BLaER1 (cell line): ENCODE results near the gene PHAX.
"Not testable (repeated sequence)": the region's sequence is repeated elsewhere in the genome, so short reads cannot be mapped to it uniquely, and the experiment has no call there.

Experiments
- H3K27ac ChIP-seq: shearing (Covaris generic); formaldehyde crosslinking; 2 replicates; pipeline ENCODE4 v1.8.1; 2022
- H3K27me3 ChIP-seq: shearing (Covaris generic); formaldehyde crosslinking; 2 replicates; pipeline ENCODE4 v1.8.1; 2022
- H3K36me3 ChIP-seq: shearing (Covaris generic); formaldehyde crosslinking; 2 replicates; pipeline ENCODE4 v1.8.1; 2022
- H3K4me1 ChIP-seq: shearing (Covaris generic); formaldehyde crosslinking; 2 replicates; pipeline ENCODE4 v1.8.1; 2022
- H3K4me2 ChIP-seq: shearing (Covaris generic); formaldehyde crosslinking; 2 replicates; pipeline ENCODE4 v1.8.1; 2022
- H3K4me3 ChIP-seq: shearing (Covaris generic); formaldehyde crosslinking; 2 replicates; pipeline ENCODE4 v1.8.1; 2022
- H3K9ac ChIP-seq: shearing (Covaris generic); formaldehyde crosslinking; 2 replicates; pipeline ENCODE4 v1.8.1; 2022
- H3K9me3 ChIP-seq: shearing (Covaris generic); formaldehyde crosslinking; 2 replicates; pipeline ENCODE4 v1.8.1; 2022
- H4K20me1 ChIP-seq: shearing (Covaris generic); formaldehyde crosslinking; 2 replicates; pipeline ENCODE4 v1.8.1; 2022
- Cebpa-rat ChIP-seq: shearing (Covaris generic); IDR thresholded peaks from 2 replicates; pipeline ENCODE4 v1.8.1; 2022

The PHAX gene

GRCh38 chr5:126583761-126584160 lies 17.0 kb upstream of the PHAX start:
- H3K4me2 ChIP-seq = no peak overlapping the region
- no peak overlapping the region for H3K9ac ChIP-seq
- H3K36me3 ChIP-seq = peaks cover 23% of the 10 kb centered on the region
- H3K27me3 ChIP-seq = no peaks in the 10 kb centered on the region
- 0 out of 2 replicates have a peak, but pooled peaks cover under 1% of the 10 kb centered on the region for H3K9me3 ChIP-seq
- H3K4me3 ChIP-seq = no peak overlapping the region
- H3K27ac ChIP-seq = no peak overlapping the region
- no peaks in the 10 kb centered on the region for H4K20me1 ChIP-seq
- no peak for TF ChIP-seq Cebpa-rat
- H3K4me1 ChIP-seq = no peaks in the 10 kb centered on the region

GRCh38 chr5:126587551-126588390 lies 13.0 kb upstream of the PHAX start:
- no peak overlapping the region for H3K9ac ChIP-seq

DNA sequence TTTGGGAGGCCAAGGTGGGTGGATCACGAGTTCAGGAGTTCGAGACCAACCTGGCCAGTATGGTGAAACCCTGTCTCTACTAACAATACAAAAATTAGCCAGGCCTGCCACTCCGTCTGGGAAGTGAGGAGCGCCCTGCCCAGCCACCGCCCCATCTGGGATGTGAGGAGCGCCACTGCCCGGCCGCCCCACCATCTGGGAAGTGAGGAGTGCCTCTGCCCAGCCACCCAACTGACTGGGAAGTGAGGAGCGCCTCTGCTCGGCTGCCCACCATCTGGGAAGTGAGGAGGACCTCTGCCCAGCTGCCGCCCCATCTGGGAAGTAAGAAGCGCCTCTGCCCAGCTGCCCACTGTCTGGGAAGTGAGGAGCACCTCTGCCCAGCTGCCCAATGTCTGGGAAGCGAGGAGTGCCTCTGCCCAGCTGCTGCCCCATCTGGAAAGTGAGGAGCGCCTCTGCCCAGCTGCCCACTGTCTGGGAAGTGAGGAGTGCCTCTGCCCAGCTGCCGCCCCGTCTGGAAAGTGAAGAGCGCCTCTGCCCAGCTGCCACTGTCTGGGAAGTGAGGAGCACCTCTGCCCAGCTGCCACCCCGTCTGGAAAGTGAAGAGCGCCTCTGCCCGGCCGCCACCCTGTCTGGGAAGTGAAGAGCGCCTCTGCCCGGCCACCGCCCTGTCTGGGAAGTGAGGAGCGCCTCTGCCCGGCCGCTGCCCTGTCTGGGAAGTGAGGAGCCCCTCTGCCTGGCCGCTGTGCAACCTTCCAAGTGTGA lies 11.0 kb upstream of the PHAX start:
- Histone ChIP-seq H3K9ac (no peak overlapping the region), H3K36me3 (peaks cover 26% of the 10 kb centered on the region)
- TF ChIP-seq Cebpa-rat = no peak

More at GRCh38 chr5:126587551-126588390, 13.0 kb upstream of the PHAX start:
- Histone ChIP-seq H3K4me3 (no peak overlapping the region), H3K27me3 (no peaks in the 10 kb centered on the region), H3K9me3 (peaks cover 21% of the 10 kb centered on the region), H4K20me1 (no peaks in the 10 kb centered on the region), H3K4me1 (peaks cover under 1% of the 10 kb centered on the region; the same call in 1 of the 2 replicates), H3K27ac (no peak overlapping the region), H3K4me2 (no peak overlapping the region), H3K36me3 (peaks cover 29% of the 10 kb centered on the region)
- TF ChIP-seq Cebpa-rat = no peak

GRCh38 chr5:126591549-126591948 lies 9.2 kb upstream of the PHAX start:
- Histone ChIP-seq H3K27me3 (peaks cover 30% of the 10 kb centered on the region), H3K4me1 (peaks cover 16% of the 10 kb centered on the region), H3K27ac (no peak overlapping the region), H3K9ac (no peak overlapping the region), H3K9me3 (peaks cover 32% of the 10 kb centered on the region), H4K20me1 (no peaks in the 10 kb centered on the region), H3K4me2 (no peak overlapping the region), H3K4me3 (no peak overlapping the region), H3K36me3 (peaks cover 21% of the 10 kb centered on the region)
- TF ChIP-seq Cebpa-rat = no peak

More for the DNA sequence above, 11.0 kb upstream of the PHAX start:
- no peaks in the 10 kb centered on the region for H4K20me1 ChIP-seq
- peaks cover 22% of the 10 kb centered on the region for H3K9me3 ChIP-seq
- peaks cover 16% of the 10 kb centered on the region for H3K4me1 ChIP-seq
- no peak overlapping the region for H3K27ac ChIP-seq
- peaks cover 14% of the 10 kb centered on the region for H3K27me3 ChIP-seq
- no peak overlapping the region for H3K4me2 ChIP-seq
- no peak overlapping the region for H3K4me3 ChIP-seq

DNA sequence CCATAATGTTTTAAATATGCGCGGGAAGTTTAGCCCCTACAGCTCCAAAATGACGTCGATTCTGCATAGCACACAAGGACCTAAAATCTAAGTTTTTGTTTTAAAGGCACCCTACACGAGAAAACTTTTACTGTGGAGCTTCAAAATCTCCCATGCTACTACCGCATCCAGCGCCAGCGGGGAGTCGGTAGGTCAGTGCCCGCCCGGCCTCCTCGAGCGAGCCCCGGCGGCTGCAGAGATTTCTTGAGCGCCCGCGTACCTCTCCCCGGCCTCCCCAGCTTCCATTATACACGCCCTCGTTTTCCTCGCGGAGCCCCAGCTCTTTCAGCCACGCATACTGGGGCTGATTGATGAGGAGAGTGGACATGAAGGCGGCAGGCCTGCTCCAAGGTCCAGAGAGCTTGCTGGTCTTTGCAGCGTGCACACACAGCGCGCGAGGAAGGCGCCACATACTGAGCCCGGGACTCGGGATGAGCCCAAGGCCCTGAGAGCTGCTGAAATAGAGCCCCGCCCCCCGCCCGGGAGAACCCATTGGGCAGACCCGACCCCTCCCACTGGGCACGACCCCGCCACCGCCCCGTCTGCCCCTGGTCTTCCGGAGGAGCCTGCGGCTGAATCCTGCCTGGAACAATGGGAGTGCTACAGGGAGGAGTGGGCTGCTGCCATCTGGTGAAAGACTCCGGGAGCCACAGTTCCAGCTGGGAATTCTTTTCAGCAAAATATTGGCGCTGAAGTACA lies 5.8 kb upstream of the PHAX start, which contains the start of gene ALDH7A1:
TSS of gene ALDH7A1 (minus strand) at position 472 of the 738 bp plus-strand sequence. CDS start at position 451, 21 bp downstream.
- peaks cover 13% of the 10 kb centered on the region for H3K36me3 ChIP-seq
- H3K4me1 ChIP-seq = peaks cover 16% of the 10 kb centered on the region
- no peak for TF ChIP-seq Cebpa-rat
- peaks cover 20% of the 10 kb centered on the region for H3K9me3 ChIP-seq
- H3K27ac ChIP-seq = no peak within 1 kb of the TSS
- no peaks in the 10 kb centered on the region for H4K20me1 ChIP-seq
- H3K4me3 ChIP-seq = peak within 1 kb of the TSS; percentile 72
- peak within 1 kb of the TSS; percentile 78 for H3K4me2 ChIP-seq
- H3K9ac ChIP-seq = peak within 1 kb of the TSS; percentile 73; the same call in 1 of the 2 replicates
- peaks cover 30% of the 10 kb centered on the region for H3K27me3 ChIP-seq

- Histone ChIP-seq H3K9ac (peak overlapping the region; percentile 73; the same call in 1 of the 2 replicates), H3K27ac (no peak overlapping the region)
Observed at GRCh38 chr5:126595486-126596083, 5.2 kb upstream of the PHAX start.

DNA sequence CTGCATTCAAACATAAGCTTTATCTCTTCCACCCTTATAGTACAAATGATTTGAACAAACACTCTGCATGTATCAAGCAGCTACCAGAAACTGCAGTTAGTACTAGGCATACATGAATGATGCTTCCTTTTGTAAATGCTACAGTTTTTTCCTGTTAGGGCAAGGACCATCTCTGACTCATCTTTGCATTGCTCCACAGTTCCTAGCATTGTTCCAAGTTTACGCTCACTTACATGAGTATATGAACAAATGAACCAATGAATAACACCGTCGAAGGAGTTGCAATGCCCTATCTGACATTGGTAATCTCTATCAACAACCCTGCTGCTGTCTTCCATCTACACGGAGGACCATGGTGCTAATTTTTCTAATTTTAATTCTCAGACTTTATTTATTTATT lies 3.6 kb upstream of the PHAX start:
- no peak overlapping the region for H3K27ac ChIP-seq
- H3K36me3 ChIP-seq = no peaks in the 10 kb centered on the region
- H3K9me3 ChIP-seq = peaks cover 15% of the 10 kb centered on the region
- H3K4me2 ChIP-seq = no peak overlapping the region
- H3K4me3 ChIP-seq = no peak overlapping the region
- peaks cover 30% of the 10 kb centered on the region for H3K27me3 ChIP-seq
- peaks cover 23% of the 10 kb centered on the region for H3K4me1 ChIP-seq
- peaks cover 7% of the 10 kb centered on the region for H4K20me1 ChIP-seq
- TF ChIP-seq Cebpa-rat = no peak
- H3K9ac ChIP-seq = no peak overlapping the region

More at GRCh38 chr5:126595486-126596083, 5.2 kb upstream of the PHAX start:
- Histone ChIP-seq H3K4me1 (peaks cover 16% of the 10 kb centered on the region), H4K20me1 (no peaks in the 10 kb centered on the region), H3K4me3 (peak overlapping the region; percentile 72), H3K9me3 (peaks cover 18% of the 10 kb centered on the region), H3K27me3 (peaks cover 30% of the 10 kb centered on the region), H3K36me3 (peaks cover 7% of the 10 kb centered on the region), H3K4me2 (peak overlapping the region; percentile 78)
- TF ChIP-seq Cebpa-rat = no peak

- H3K4me1 ChIP-seq = peaks cover 11% of the 10 kb centered on the region
- H3K9me3 ChIP-seq = peaks cover 15% of the 10 kb centered on the region
- H3K36me3 ChIP-seq = peaks cover 12% of the 10 kb centered on the region
- no peak overlapping the region for H3K27ac ChIP-seq
- no peak overlapping the region for H3K4me2 ChIP-seq
- H3K27me3 ChIP-seq = peaks cover 19% of the 10 kb centered on the region
- no peak overlapping the region for H3K9ac ChIP-seq
- H3K4me3 ChIP-seq = no peak overlapping the region
- no peak for TF ChIP-seq Cebpa-rat
- peaks cover 22% of the 10 kb centered on the region for H4K20me1 ChIP-seq
Observed at GRCh38 chr5:126599499-126599898, 1.2 kb upstream of the PHAX start.

DNA sequence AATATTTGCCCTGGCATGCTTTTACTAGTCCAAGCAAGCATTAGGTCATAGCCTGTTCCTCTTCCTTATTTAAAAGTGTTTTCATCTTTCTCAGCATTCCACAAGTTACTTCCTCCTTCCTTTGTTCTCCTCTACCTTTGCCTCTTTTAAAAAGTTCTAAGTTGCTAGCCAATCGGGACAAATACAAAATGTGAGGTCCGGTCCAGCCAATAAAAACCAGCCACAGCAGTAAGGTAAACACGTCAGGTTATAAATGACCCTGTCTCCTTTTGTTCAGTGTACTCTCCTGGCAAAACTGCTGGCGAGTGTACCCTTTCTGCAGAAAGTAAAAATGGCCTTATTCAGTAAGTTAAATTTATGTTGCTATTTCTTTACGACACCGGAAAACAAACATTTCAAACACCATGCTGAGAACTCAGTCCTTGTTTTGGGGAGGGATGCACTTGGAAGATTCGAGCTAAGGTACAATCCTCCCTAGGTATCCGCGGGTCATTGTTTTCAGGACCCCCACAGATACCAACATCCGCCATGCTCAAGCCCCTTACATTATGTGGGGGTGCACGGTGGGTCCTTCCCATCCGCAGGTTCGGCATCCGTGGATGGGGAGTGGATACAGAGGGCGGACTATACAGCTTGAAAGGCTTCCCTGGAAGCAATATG lies 646 bp upstream of the PHAX start:
- Histone ChIP-seq H3K27me3 (peaks cover 12% of the 10 kb centered on the region), H3K36me3 (peaks cover 18% of the 10 kb centered on the region), H4K20me1 (peaks cover 28% of the 10 kb centered on the region), H3K4me3 (peak overlapping the region; percentile 92), H3K9me3 (peaks cover 11% of the 10 kb centered on the region), H3K4me1 (peaks cover 16% of the 10 kb centered on the region)
- H3K4me2 ChIP-seq, H3K9ac ChIP-seq, H3K27ac ChIP-seq: not testable (repeated sequence)
